ENCODE results near the gene GPR141.

Gene GPR141

DNA sequence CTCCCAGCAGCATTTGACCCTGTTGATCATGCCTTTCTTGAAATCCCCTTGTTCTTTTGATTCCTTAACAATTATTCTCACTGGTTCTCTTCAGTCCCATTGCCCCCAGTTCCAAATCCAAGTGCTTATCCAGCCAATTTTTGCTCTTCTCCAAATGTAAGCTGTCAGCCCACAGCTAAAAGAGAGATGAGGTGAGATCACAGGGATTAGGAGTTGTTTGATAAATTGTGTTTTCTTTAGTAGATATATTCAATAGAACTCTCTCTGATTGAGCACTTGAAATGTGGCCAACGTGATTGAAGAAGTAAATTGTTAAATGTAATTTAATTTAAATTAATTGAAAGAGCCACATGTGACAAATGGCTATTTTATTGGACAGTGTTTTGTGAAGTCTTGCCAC is 88.2 kb downstream of the GPR141 start:
- Histone ChIP-seq H3K36me3 (ENCODE audit: control insufficient read depth, insufficient read depth, low read length) (no peaks in the 10 kb centered on the region), H3K9me3 (ENCODE audit: control insufficient read depth, low read length) (no peaks in the 10 kb centered on the region), H3K4me3 (ENCODE audit: low read length) (no peak overlapping the region), H3K4me1 (ENCODE audit: control insufficient read depth, insufficient read depth, low read length) (no peaks in the 10 kb centered on the region), H3K27me3 (ENCODE audit: control insufficient read depth, insufficient read depth, low read length) (no peaks in the 10 kb centered on the region), H3K9ac (ENCODE audit: low read length) (no peak overlapping the region)

DNA sequence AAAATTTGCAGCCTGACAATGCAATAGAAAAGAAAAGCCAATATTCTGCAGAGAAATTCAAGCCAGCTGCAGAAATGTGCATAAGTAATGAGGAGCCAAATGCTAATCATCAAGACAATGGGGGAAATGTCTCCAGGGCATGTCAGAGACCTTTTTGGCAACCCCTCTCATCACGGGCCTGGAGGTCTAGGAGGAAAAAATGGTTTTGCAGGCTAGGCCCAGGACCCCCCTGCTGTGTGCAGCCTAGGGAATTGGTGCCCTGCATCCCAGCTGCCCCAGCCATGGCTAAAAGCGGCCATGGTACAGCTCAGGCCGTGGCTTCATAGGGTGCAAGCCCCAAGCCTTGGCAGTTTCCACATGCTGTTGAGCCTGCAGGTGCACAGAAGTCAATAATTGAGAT is 92.4 kb downstream of the GPR141 start:
- no peaks in the 10 kb centered on the region for H3K9me3 ChIP-seq (ENCODE audit: control insufficient read depth, low read length)
- H3K9ac ChIP-seq (ENCODE audit: low read length), result no peak overlapping the region
- no peak overlapping the region for H3K4me3 ChIP-seq (ENCODE audit: low read length)
- no peaks in the 10 kb centered on the region for H3K4me1 ChIP-seq (ENCODE audit: control insufficient read depth, insufficient read depth, low read length)
- H3K36me3 ChIP-seq (ENCODE audit: control insufficient read depth, insufficient read depth, low read length), result no peaks in the 10 kb centered on the region
- H3K27me3 ChIP-seq (ENCODE audit: control insufficient read depth, insufficient read depth, low read length), result no peaks in the 10 kb centered on the region

DNA sequence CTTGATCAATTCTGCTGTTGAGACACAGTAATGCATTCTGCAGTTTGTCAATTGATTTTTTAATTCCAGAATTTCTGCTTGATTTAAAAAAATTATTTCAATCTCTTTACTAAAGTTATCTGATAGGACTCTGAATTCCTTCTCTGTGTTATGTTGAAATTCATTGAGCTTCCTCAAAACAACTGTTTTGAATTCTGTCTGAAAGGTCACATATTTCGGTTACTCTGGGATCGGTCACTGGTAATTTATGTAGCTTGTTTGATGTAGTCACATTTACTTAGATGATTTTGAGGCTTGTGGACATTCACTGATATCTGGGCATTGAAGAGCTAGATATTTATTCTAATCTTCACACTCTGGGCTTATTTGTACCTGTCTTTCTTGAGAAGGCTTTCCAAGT is 97.6 kb downstream of the GPR141 start:
- Histone ChIP-seq H3K9me3 (ENCODE audit: control insufficient read depth, low read length) (no peaks in the 10 kb centered on the region), H3K4me3 (ENCODE audit: low read length) (no peak overlapping the region), H3K9ac (ENCODE audit: low read length) (no peak overlapping the region), H3K4me1 (ENCODE audit: control insufficient read depth, insufficient read depth, low read length) (no peaks in the 10 kb centered on the region), H3K36me3 (ENCODE audit: control insufficient read depth, insufficient read depth, low read length) (no peaks in the 10 kb centered on the region), H3K27me3 (ENCODE audit: control insufficient read depth, insufficient read depth, low read length) (no peaks in the 10 kb centered on the region)

DNA sequence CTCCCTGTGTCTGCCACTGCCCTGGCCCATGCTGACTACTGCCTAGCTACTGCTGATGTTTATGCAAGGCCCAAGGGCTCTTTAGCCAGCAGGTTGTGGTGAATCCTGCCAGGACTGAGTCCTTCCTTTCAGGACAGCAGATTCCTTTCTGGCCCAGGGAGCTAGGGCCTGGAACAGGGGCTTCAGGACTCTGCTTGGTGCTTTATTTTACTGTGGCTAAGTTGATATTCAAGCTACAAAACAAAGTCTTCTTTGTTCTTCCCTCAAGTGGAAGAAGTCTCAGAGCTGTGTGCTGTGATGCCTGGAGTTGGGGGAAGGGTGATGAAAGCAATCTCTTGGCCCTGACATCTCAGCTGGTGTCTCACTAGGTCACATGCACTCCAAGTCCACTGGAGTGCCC is 98.6 kb downstream of the GPR141 start:
- Histone ChIP-seq H3K9me3 (ENCODE audit: control insufficient read depth, low read length) (no peaks in the 10 kb centered on the region), H3K4me3 (ENCODE audit: low read length) (no peak overlapping the region), H3K36me3 (ENCODE audit: control insufficient read depth, insufficient read depth, low read length) (no peaks in the 10 kb centered on the region), H3K9ac (ENCODE audit: low read length) (no peak overlapping the region), H3K4me1 (ENCODE audit: control insufficient read depth, insufficient read depth, low read length) (no peaks in the 10 kb centered on the region), H3K27me3 (ENCODE audit: control insufficient read depth, insufficient read depth, low read length) (no peaks in the 10 kb centered on the region)

DNA sequence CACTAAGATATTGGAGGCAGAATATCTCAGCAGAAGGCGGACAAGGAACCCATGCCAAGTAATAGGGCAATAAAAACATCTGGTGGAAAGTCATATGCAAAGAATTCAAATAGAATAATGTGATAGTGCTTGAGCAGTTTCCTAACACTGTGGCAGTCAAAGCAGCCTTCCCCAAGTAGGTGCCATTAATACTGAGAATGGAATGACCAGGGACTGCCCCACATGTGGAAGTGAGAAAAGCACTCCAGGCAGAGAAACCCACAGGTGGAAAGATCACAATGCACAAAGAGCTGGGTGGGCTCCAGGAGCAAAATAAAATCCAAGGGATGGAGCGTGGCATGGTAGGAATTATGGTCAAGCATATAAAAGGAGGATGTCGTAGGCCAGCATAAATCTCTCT is 100.4 kb downstream of the GPR141 start:
- Histone ChIP-seq H3K36me3 (ENCODE audit: control insufficient read depth, insufficient read depth, low read length) (no peaks in the 10 kb centered on the region), H3K27me3 (ENCODE audit: control insufficient read depth, insufficient read depth, low read length) (no peaks in the 10 kb centered on the region), H3K4me1 (ENCODE audit: control insufficient read depth, insufficient read depth, low read length) (no peaks in the 10 kb centered on the region), H3K9me3 (ENCODE audit: control insufficient read depth, low read length) (no peaks in the 10 kb centered on the region), H3K4me3 (ENCODE audit: low read length) (no peak overlapping the region), H3K9ac (ENCODE audit: low read length) (no peak overlapping the region)

DNA sequence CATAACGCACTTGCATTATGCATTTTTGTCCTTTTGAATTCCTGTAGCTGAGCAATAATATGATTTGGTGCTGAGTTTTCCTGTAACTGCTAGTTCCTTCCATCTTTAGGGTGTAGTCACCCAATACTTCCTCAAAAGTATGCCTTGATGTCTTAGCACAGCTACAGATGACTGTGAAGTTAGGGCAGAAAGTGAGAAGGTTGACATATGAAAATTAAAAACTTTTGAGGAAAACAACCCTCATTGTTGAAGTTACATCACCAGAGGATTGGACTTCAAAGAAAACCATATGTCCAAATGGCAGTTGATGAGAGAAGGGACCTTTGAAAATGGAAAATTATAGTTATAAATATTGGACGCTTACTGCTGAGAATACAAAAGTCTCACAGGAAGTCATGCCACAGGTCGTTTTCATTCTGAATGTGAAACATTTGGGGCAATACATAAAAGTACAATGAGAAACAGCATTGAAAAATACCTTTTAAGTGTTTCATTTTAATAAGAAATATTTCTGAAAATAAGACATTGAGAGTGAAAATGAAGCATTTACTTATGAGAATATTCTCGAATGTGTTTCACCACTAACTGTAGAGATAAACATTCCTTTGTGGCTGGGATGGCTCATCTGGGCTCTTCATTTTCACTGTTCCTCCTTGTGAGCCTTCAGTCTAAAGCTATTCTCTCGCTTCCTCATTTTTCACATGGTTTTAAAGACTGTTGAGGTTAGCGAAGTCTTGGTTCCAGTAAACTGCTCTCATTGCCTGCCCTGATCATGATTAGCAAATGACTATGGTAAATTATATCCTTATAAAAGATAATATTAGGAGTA is 103.4 kb downstream of the GPR141 start:
- H3K9me3 ChIP-seq (ENCODE audit: control insufficient read depth, low read length), result no peaks in the 10 kb centered on the region
- H3K4me1 ChIP-seq (ENCODE audit: control insufficient read depth, insufficient read depth, low read length), result no peaks in the 10 kb centered on the region
- no peaks in the 10 kb centered on the region for H3K27me3 ChIP-seq (ENCODE audit: control insufficient read depth, insufficient read depth, low read length)

More for the DNA sequence above, 103.4 kb downstream of the GPR141 start:
- no peaks in the 10 kb centered on the region for H3K36me3 ChIP-seq (ENCODE audit: control insufficient read depth, insufficient read depth, low read length)
- H3K9ac ChIP-seq (ENCODE audit: low read length), result no peak overlapping the region
- H3K4me3 ChIP-seq (ENCODE audit: low read length), result no peak overlapping the region
